ENCODE data around the gene XYLT1. TPM values are rescaled to one million over a fixed set of nuclear protein-coding genes. Genes with fewer than 3 reads are reported as not detected.

XYLT1 gene
- total and polyA plus RNA-seq, 2 of the 8 experiments (the other 6 are each of a cell fraction or from before 2014, with no cell fraction given): 6.6 to 25.4 TPM

- no peak for TF ChIP-seq KDM1A (IDR thresholded peaks at IDR 0.05; ENCODE audit: borderline replicate concordance, low read length)
- no peak for TF ChIP-seq CBX5 (IDR thresholded peaks at IDR 0.05; ENCODE audit: low read depth, low read length)
- TF ChIP-seq ZNF274 (IDR thresholded peaks at IDR 0.05; ENCODE audit: borderline replicate concordance, extremely low read depth, low read length): no peak
- no peak for TF ChIP-seq NRF1 (IDR thresholded peaks at IDR 0.05; ENCODE audit: low read depth, low read length)
- TF ChIP-seq RAD21 (IDR thresholded peaks at IDR 0.05 in 1 of 2, conservative IDR thresholded peaks at IDR 0.05 in 1 of 2; ENCODE audit: low read depth in 2 of 2, low read length in 2 of 2): no peak
These were observed 336.2 kb downstream of the XYLT1 start (continued) for GRCh38 chr16:17134586-17134985.

Data from H1 (cell line).